ENCODE measurements around the gene WDR27.
"Not testable (repeated sequence)": the region's sequence is repeated elsewhere in the genome, so short reads cannot be mapped to it uniquely, and the experiment has no call there.

The WDR27 gene

DNA sequence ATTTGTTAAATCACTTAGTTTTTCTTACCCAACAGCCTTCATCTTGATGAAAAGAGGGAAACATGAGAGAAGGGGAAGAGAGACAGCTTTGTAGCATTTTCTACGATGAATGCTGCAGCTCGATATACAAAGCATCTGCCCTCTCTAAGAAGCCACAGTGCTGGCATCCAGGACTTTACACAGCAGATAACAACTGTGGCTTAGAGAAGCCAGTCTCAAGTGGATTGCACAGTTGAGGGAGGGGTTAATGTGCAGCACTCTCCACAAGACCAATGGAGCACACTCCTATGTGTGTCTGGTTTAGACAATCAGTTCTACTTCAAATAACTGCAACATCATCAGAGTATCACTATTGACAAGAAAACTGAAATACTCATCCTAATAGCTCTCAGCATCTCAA lies 5.9 kb upstream of the WDR27 start:
- FAIRE-seq, result no peak

DNA sequence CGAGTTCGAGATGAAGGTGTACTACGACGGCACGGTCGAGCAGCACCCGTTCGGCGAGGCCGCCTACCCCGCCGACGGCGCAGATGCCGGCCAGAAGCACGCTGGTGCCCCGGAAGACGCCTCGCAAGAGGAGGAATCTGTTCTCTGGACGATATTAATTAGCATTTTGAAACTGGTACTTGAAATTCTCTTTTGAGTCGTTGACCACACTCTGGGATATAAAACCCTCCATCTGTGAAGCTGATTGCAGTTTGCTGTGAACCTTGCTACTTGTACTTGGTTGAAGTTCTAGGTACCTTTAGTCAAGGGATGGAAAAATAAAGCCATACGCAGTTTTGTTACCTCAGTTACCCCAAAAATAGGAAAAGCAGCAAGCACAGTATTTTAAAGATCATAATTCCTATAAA lies 1.0 kb upstream of the WDR27 start:
- no peak for FAIRE-seq

DNA sequence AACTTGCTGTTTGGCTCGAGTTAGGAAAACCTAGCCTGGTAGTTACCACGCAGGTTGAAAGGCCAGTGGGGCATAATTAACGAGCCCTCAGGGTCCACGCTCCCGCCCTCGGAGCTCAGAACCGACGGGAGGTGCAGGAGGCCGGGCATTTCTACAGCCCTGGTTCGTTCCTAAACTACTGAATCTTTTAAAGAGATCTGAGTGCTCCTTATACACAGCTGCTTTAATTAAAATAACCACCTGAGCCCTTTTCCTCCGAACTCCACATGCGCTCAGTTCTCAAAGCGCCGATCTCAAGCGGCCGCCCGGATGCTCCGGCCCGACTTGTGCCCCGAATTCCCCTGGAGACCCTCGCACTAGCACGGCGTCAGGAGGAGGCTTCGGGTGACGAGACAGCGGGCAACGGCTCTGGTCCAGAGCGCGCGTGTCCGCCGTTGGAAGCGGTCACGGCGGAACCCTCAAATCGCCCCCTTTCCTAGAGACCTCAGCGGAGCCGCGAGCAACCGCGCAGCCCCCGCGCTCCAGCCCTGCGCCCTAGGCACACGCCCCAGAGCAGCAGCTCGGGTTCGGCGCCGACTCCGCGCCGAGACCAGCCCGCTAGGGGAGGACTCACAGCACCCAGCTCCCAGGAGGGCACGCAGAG lies 397 bp downstream of the WDR27 start:
- FAIRE-seq, result no peak

DNA sequence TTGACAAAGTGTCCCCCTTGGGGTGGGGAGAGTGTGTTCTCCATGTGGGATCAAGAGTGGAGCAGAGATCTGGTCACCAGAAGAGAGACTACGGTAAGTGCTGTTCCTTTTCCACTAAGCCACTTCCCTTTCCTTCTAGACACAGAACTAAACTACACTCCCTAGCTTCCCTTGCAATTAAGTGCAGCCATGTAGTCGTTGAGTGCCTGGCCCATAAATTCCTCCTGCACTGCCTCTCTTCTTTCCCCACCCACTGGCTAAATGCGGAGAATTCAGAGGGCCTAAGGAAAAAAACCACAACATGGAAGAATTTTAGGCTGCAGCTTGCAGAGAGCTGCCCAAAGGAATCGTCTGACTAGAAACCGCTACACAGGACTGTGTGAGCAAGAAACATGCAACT lies 1.5 kb downstream of the WDR27 start:
- FAIRE-seq, result no peak

DNA sequence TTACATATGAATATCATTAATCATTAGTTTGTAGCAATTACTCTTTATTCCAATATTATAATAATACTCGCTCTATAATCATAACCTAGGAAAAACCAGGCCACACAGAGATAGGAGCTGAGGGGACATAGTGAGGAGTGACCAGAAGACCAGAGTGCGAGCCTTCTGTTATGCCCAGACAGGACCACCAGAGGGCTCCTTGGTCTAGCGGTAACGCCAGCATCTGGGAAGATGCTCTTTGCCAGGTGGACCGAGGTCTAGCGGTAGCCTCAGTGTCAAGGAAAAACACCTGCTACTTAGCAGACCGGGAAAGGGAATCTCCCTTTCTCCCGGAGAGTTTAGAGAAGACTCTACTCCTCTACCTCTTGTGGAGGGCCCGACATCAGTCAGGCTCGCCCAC lies 4.7 kb downstream of the WDR27 start:
- FAIRE-seq, result not testable (repeated sequence)

DNA sequence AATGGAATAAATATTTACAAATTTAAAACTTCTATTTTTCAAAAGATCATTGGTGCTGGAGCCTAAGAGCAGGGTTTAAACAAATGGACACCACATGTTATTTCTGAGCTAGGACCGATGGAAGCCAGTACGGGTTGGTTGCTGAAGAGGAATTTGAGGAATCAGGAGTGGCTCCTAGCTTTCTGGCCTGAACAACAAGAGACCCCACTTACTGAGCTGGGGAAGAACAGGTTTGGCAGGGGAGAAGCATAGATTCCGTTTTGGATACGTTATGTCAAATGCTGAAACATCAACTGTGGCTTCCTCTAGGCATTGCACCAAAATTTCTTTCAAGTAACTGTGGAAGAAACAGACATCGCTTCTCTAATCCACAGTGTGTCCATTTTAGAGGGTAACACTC lies 6.7 kb downstream of the WDR27 start:
- FAIRE-seq, result no peak

DNA sequence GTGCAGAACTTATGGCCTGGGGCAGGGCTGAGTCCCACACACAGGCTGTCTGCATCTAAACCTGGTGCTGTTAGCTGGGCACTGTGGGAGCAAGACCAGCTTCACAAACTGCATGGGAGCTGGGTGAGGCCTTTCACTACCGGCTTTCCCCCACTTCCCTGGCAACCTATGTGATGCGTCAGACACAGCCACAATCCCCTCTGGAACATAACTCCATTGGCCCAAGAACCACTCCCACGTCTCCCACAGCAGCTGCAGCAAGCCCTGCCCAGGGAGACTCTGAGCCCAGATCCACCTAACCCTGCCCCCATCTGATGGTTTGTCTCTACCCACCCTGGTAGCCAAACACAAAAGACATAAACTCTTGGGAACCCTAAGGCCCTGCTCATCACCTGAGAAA lies 9.3 kb downstream of the WDR27 start:
- no peak for FAIRE-seq

DNA sequence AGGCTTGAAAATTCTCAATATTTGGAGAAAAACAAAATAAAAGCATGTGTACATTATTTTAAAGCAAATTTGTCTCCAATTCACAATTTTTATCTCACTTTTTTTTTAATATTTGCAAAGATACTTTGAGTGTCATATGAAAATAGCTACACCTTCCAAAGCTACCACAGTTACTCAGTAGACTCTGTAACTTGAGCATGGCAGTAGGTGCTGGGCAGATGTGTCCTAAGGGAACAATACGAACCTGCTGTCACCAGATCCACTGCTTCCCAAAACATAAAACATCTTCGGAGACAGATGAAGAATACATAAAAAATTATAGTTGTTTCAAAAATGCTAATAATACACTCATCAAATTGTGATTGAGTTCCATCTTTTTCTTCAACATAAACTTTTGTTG lies 10.6 kb downstream of the WDR27 start:
- no peak for FAIRE-seq

DNA sequence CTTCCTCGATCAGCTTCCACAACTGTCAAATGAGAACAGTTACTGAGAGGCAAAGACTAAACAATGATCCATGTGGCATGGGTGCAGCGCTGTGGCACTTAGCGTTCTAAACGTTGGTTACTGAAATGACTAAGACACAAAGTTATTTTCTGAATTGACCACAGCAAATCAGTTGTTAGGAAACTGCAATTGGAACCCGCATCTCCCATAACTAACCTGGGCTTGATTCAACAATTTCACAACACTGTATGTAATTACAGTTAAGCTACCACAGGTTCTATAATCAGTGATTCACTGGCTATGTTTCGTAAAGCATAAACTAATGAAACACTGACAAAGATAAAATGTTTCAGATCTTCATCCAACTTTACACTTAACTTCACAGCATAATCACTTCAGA lies 12.5 kb downstream of the WDR27 start:
- FAIRE-seq, result no peak

DNA sequence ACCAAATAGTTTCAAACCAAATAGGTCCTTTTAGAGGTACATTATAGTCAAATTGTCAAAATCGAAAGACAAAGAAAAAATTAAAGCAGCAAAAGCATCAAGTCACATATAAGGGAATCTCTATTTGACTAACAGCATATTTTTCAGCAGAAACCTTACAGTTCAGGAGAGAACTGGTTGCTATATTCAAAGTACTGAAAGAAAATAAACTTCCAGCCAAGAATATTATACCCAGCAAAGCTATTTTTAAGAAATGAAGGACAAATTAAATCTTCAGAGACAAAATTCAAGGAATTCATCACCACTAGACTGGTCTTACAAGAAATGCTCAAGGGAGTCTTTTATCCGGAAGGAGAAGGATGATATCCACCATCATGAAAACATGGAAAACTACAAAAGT lies 16.0 kb downstream of the WDR27 start:
- FAIRE-seq, result no peak

DNA sequence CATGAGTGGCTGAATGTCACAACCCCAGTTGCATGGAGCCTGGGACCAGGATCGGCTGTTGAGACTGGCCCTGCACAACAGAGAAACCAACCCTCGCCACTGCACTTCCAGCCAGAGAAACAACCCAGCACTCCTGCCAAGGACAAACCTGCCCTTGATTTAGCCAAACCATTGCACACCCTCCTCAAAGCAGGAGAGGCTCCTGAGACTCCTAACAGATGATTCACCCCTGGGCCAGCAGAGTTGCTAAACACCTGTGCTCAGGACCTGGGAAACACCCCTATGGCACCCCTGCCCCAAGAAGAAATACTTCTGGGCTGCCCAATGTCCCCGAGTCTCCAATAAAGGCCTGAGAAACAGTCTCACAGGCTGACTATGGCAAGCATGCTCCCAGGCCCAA lies 17.8 kb downstream of the WDR27 start:
- FAIRE-seq, result no peak

DNA sequence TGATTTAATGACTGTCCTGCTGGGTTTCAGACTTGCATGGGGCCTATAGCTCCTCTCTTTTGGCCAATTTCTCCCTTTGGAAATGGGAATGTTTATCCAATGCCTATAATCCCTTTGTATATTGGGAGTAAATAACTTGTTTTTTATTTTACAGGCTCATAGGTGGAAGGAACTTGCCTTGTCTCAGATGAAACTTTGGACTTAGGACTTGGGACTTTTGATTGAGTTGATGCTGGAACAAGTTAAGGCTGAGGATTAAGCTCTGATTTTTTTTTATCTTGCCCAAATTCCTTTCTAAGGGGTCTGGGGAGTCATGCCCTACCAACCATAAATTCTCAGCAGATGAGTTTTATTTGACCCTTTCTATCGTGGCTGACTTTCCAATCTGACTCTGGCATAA lies 23.5 kb downstream of the WDR27 start:
- no peak for FAIRE-seq

DNA sequence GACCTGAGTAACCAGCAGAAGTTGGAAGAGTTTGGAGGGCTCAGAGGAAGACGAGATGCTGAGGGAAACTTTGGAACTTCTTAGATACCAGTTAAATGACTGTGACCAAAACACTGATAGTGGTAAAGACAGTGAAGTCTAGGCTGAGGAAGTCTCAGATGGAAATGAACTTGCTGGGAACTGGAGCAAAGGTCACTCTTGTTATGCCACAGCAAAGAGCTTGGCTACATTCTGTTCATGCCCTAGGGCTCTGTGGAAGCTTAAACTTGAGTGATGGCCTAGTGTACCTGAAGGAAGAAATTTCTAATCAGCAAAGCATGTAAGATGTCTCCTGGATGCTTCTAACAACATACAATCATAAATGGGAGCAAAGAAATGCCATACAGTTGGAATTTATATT lies 24.7 kb downstream of the WDR27 start:
- no peak for FAIRE-seq

DNA sequence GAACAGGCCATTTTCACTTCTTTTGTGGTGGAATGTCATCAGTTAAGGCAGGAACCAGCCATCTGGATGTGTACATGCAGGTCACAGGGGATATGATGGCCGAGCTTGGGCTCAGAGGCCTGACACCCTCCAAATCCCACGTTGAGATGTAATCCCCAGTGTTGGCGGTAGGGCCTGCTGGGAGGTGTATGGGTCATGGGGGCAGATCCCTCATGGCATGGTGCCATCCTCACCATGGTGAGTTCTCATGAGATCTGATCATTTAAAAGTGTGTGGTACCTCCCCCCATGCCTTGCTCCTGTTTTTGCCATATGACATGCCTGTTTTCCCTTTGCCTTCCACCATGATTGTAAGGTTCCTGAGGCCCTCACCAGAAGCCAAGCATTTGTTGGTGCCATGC lies 26.8 kb downstream of the WDR27 start:
- FAIRE-seq, result no peak

DNA sequence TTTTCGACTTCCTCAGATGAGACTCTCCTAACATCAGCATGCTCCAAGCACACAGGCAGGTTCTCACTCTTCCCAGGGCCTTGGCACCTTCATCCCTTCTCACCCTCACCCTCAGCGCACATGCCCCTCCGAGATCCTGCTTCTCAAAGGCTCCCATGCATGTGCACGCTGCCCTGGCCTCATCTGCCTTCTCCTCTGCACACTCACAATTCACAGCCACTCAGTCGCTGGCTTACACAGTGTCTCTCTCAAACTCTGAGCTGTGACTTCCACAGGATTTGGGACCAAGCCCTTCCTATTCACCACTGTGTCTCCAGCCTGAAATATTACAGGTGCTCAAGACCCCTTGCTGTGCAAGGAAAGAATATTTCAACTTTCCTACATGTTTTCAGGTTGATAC lies 30.3 kb downstream of the WDR27 start:
- FAIRE-seq, result no peak

DNA sequence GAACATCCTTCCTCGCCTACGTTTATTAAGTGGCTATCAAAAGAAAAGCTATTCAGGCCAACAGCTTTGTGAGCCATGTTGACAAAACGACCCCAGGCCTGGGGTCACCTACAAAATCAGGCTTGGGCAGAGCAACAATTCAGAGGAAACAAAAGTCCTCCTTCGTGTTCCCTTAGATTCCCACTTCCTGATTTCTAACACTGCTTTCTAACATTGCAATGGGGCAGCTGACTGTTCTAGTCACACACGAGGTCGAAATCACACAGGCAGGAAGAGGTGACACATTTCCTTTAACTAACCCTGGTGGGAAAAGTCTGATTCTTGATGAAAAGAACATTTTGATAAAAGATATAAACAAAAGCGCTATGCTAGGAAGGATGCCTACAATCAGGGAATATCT lies 31.9 kb downstream of the WDR27 start:
- FAIRE-seq, result no peak

DNA sequence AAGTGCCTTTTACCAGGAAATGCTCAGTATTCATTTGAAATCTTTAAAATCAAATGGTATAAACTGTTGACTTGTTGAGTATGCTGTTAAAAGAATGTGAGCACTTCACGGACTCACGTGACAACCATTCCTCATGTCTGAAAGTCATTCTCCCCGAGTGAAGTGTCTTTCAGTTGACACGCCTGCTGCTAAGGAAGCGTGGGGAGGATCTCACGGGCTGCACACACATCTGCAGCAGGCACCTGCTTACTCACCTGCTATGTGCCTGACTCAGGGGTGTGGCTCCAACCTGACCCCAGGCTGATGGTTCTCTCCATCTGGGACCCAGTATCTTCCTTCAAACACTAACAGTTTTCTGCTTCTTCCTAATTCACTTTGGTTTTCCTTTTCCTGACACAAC lies 32.7 kb downstream of the WDR27 start:
- no peak for FAIRE-seq

DNA sequence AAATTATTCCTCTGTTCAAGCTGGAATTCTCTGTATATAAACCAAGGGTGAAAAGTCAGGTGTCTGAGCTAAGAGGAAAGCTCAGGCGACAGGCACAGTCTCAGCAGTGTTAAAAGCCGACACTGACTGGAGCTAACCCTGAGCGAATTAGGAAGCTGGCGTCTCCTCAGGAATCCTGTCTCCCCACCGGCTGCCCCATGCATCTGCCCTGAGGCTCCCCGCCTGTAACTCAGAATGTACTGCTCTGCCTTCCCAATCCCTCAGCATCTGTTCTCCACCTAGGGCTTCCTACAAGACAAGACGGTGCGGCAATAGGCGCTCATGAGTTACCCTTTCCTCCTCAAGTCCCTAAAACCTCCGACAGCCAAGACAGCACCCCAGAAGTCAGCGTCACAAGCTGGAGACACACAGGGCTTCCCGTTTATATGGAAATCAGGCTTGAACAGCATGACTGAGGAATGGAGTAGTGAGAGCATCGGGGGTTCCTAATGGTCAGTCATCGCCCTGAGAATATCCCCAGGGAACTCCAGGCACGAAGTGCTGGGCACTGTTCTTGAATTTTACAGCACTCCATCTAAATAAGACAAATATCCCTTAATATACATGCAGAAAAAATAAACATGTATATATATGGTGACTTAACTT lies 33.5 kb downstream of the WDR27 start:
- no peak for FAIRE-seq

DNA sequence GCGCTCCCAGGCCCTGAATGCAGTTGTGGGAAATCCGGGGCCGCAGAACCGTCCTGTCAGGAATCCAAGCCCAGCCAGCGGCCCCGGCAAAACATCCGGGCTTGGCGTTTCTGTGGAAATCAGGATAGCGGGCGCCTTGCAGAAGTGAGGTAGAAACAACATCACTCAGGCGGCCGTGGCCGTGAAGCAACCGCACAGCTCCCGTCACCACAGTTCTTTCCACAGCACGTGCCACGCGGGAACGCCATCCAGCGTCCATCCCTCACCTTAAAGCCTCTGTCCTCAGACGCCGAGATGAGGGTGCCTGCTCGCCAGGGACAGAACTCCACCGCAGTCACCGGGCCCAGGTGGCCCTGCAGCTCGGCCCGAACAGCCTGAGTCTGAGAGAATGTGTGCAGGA lies 34.1 kb downstream of the WDR27 start:
- FAIRE-seq, result no peak

DNA sequence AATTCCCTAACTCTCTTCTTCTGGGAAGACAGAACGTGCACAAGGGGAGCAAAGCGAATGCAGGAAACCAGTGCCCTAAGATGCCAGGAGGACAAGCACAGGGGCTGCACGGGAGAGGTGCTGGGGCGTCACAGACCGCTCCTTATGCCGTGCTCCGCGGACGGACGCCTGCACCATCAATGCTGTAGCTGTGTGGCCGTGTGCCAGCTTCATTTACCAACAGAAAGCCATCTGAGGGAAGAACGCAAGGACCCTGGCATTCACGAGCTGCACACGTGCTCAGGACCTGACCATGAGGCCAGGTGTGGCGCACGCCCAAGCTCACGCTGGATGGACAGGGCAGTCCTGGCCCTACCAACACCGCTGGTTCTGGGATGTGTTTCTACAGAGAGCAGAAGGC lies 35.4 kb downstream of the WDR27 start:
- no peak for FAIRE-seq

DNA sequence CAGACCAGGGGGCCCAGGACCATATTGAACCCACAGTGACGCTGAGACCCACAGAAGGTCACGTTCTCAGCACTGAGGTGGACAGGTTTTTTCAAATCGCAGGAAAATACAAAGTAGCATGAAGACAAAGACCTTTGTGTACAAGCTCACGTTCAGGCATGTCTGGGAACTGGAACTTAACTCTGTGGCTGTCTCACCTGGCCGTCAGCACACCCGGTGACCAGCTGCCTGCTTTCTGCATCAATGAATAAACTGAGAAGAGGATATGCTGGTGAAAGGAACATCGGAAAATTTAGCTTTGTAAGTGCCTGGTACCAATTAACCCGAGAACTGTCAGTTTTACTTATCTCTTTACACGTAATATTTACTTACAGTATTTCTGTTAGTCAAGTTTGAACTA lies 36.5 kb downstream of the WDR27 start:
- no peak for FAIRE-seq

DNA sequence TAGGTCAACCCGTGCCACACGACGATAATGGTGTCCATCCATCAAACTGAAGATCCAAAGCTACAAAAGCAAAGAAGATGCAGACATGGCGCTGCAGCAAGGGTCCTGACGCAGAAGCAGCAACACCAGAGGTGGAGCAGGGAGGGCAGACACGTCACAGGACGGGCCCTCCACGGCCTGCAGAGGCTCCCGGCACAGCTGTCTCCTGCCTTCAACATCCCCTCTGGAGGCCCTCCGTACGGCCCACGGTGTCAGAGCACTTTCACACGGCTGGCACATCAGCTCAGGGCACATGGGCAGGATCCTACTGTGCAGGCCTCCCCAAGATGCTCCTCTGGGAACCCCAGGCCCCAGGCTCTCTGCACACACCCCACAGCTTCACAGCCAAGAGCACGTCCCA lies 37.6 kb downstream of the WDR27 start:
- no peak for FAIRE-seq

DNA sequence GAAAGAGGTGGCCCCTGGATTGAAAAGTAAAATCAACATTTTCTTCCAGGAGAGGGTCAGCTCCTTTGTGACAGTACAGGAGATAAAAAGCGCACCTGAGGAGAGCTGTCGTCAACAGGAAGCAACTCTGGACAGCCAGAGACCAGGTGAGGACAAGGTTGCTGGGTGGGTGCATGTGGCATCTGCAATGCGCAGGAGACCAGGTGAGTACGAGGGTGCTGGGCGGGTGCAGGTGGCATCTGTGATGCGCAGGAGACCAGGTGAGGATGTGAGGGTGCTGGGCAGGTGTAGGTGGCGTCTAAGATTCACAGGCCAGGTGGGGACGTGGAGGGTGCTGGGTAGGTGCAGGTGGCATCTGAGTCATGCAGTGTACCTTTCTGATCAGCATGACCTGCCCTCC lies 38.4 kb downstream of the WDR27 start:
- FAIRE-seq, result no peak

DNA sequence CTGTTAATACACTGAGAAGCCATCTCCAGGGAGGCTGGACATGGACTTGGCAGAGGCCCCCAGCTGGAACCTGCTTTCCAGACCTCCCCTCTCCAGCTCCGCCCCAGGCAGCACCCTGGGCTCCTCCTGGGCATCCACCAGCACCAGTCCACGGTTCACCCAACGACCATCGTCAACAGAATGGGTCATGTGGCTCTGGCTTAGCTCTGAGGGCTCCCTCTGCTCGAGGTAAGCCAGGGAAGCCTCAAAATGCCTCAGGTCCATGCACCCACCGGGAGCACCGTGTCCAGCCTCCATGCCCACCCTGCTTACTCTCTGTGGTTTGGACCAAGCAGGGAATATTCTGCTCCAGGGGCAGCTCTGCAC lies 40.5 kb downstream of the WDR27 start:
- FAIRE-seq, result no peak

DNA sequence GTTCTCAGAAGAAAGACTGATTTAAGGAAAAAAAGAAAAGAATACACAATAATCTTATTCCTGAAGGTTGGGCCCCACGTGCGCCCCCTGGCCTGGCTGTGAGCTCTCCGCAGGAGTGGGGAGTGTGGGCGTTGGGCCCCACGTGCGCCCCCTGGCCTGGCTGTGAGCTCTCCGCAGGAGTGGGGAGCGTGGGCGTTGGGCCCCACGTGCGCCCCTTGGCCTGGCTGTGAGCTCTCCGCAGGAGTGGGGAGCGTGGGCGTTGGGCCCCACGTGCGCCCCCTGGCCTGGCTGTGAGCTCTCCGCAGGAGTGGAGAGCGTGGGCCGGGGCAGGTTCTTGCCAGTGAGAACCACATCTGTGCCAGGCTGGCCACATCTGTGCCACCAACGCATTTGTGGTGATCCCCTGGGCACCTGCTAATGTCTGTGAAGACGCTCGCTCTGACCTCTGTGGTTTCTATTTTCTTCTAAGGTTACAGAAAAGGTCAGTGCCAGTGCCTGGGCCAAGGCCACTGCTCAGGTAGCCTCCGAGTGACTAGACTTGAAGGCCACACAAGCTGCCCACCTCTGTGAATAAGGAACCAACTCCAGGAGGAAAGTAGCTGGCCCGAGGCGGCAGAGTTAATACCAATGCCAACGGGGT lies 41.0 kb downstream of the WDR27 start:
- FAIRE-seq, result no peak

All from colon (tissue), 2 donors.